ENCODE results near the gene TYRP1. TPM values are rescaled to one million over a fixed set of nuclear protein-coding genes. Genes with fewer than 3 reads are reported as not detected.

The TYRP1 gene
- total RNA-seq, 1 donor from 2014 or later: not detected

GRCh38 chr9:12680341-12680740 is 12.8 kb upstream of the TYRP1 start:
- no peaks in the 10 kb centered on the region for H3K27me3 ChIP-seq
- H3K27ac ChIP-seq: no peak overlapping the region
- DNase-seq (ENCODE audit: extremely low spot score in 2 of 2): no peak
- TF ChIP-seq POLR2A (IDR thresholded peaks at IDR 0.05): no peak
- TF ChIP-seq CTCF (IDR thresholded peaks at IDR 0.05): no peak
- TF ChIP-seq POLR2AphosphoS5 (IDR thresholded peaks at IDR 0.05; ENCODE audit: insufficient read depth in 1 of 2, low read depth in 1 of 2): no peak
- no peaks in the 10 kb centered on the region for H3K4me1 ChIP-seq
- H3K36me3 ChIP-seq: no peaks in the 10 kb centered on the region
- intact Hi-C loops (cut with DNase I): no loop called here
- no peaks in the 10 kb centered on the region for H3K9me3 ChIP-seq
- H3K4me3 ChIP-seq: no peak overlapping the region

GRCh38 chr9:12680757-12681156 is 12.4 kb upstream of the TYRP1 start:
- no peaks in the 10 kb centered on the region for H3K9me3 ChIP-seq
- no peaks in the 10 kb centered on the region for H3K27me3 ChIP-seq
- TF ChIP-seq POLR2A (IDR thresholded peaks at IDR 0.05): no peak
- no peak for TF ChIP-seq CTCF (IDR thresholded peaks at IDR 0.05)
- no peak for TF ChIP-seq POLR2AphosphoS5 (IDR thresholded peaks at IDR 0.05; ENCODE audit: insufficient read depth in 1 of 2, low read depth in 1 of 2)
- no peaks in the 10 kb centered on the region for H3K36me3 ChIP-seq
- no peak overlapping the region for H3K4me3 ChIP-seq
- intact Hi-C loops (cut with DNase I): no loop called here
- no peaks in the 10 kb centered on the region for H3K4me1 ChIP-seq
- H3K27ac ChIP-seq: no peak overlapping the region
- no peak for DNase-seq (ENCODE audit: extremely low spot score in 2 of 2)

- H3K36me3 ChIP-seq: no peaks in the 10 kb centered on the region
- no peaks in the 10 kb centered on the region for H3K27me3 ChIP-seq
- TF ChIP-seq POLR2AphosphoS5 (IDR thresholded peaks at IDR 0.05; ENCODE audit: insufficient read depth in 1 of 2, low read depth in 1 of 2) (no peak), POLR2A (IDR thresholded peaks at IDR 0.05) (no peak), CTCF (IDR thresholded peaks at IDR 0.05) (no peak)
- H3K4me1 ChIP-seq: no peaks in the 10 kb centered on the region
- no peak overlapping the region for H3K27ac ChIP-seq
- H3K4me3 ChIP-seq: no peak overlapping the region
- no peak for DNase-seq (ENCODE audit: extremely low spot score in 2 of 2)
- intact Hi-C loops (cut with DNase I): no loop called here
- H3K9me3 ChIP-seq: no peaks in the 10 kb centered on the region
Observed at GRCh38 chr9:12681620-12682019, 11.6 kb upstream of the TYRP1 start.

- TF ChIP-seq POLR2AphosphoS5 (IDR thresholded peaks at IDR 0.05; ENCODE audit: insufficient read depth in 1 of 2, low read depth in 1 of 2) (no peak), CTCF (IDR thresholded peaks at IDR 0.05) (no peak), POLR2A (IDR thresholded peaks at IDR 0.05) (no peak)
Observed at GRCh38 chr9:12684974-12685373, 8.2 kb upstream of the TYRP1 start.

GRCh38 chr9:12689233-12689632 is 4.0 kb upstream of the TYRP1 start:
- intact Hi-C loops (cut with DNase I): no loop called here
- no peaks in the 10 kb centered on the region for H3K4me1 ChIP-seq
- no peak for DNase-seq (ENCODE audit: extremely low spot score in 2 of 2)
- no peak overlapping the region for H3K4me3 ChIP-seq
- no peaks in the 10 kb centered on the region for H3K27me3 ChIP-seq
- no peaks in the 10 kb centered on the region for H3K36me3 ChIP-seq
- H3K27ac ChIP-seq: no peak overlapping the region
- no peaks in the 10 kb centered on the region for H3K9me3 ChIP-seq
- TF ChIP-seq POLR2AphosphoS5 (IDR thresholded peaks at IDR 0.05; ENCODE audit: insufficient read depth in 1 of 2, low read depth in 1 of 2) (no peak), CTCF (IDR thresholded peaks at IDR 0.05) (no peak), POLR2A (IDR thresholded peaks at IDR 0.05) (no peak)

More at GRCh38 chr9:12684974-12685373, 8.2 kb upstream of the TYRP1 start:
- H3K4me3 ChIP-seq: no peak overlapping the region
- H3K36me3 ChIP-seq: no peaks in the 10 kb centered on the region
- H3K27me3 ChIP-seq: no peaks in the 10 kb centered on the region
- no peaks in the 10 kb centered on the region for H3K4me1 ChIP-seq
- H3K27ac ChIP-seq: no peak overlapping the region
- intact Hi-C loops (cut with DNase I): no loop called here
- H3K9me3 ChIP-seq: no peaks in the 10 kb centered on the region
- DNase-seq (ENCODE audit: extremely low spot score in 2 of 2): no peak
